HEK293 (cell line): ENCODE measurements around the gene HMX1.

ENCODE experiments used
- CTCF ChIA-PET: fragments of 350-600 bp; formaldehyde crosslinking; extraction: SDS; loops from one replicate; lab custom pipeline; 2021; ENCODE audit warnings: antibody characterized with exemption; lab: Yijun Ruan, JAX
- POLR2A ChIA-PET: fragments of 300-600 bp; formaldehyde crosslinking; extraction: SDS; loops from one replicate; lab custom pipeline; 2020; ENCODE audit warnings: antibody characterized with exemption, inconsistent platforms; lab: Yijun Ruan, JAX
- H3K27ac ChIP-seq: fragments of 200-500 bp; sonication (Bioruptor generic); 2 replicates; pipeline ENCODE4 v1.5.1; 2014; ENCODE audit warnings: low read depth, low read length, control low read depth, inconsistent platforms; ENCODE audit errors: extremely low read depth
- H3K36me3 ChIP-seq, 2 experiments: fragments of 200-500 bp in 1 of 2; sonication (Bioruptor generic) in 1 of 2; 1 replicate in 1 of 2; 2 replicates in 1 of 2; pipeline ENCODE4 v1.5.1; 2014 to 2017; ENCODE audit warnings: inconsistent platforms in 2 of 2, low read length in 2 of 2; ENCODE audit not compliant: control insufficient read depth in 2 of 2, insufficient read depth in 1 of 2
- H3K4me1 ChIP-seq: fragments of 200-500 bp; sonication (Bioruptor generic); 2 replicates; pipeline ENCODE4 v1.5.1; 2014; ENCODE audit warnings: mild to moderate bottlenecking, low read length, inconsistent platforms; ENCODE audit not compliant: control insufficient read depth, insufficient read depth
- H3K4me3 ChIP-seq: 2 replicates; pipeline ENCODE4 v1.5.1; 2011; ENCODE audit warnings: low read depth, mild to moderate bottlenecking, control low read depth, low read length, moderate library complexity
- H3K9me3 ChIP-seq: fragments of 200-500 bp; sonication (Bioruptor generic); 2 replicates; pipeline ENCODE4 v1.5.1; 2014; ENCODE audit warnings: low read depth, low read length, inconsistent platforms; ENCODE audit not compliant: control insufficient read depth, insufficient read depth
- GLIS2 ChIP-seq: fragments of 450-650 bp; formaldehyde crosslinking; IDR thresholded peaks from 2 replicates; pipeline ENCODE4 v1.5.1; 2016; ENCODE audit warnings: missing biosample characterization, missing genetic modification characterization
- KLF8 ChIP-seq: fragments of 450-650 bp; formaldehyde crosslinking; IDR thresholded peaks from 2 replicates; pipeline ENCODE4 v1.5.1; 2016; ENCODE audit warnings: missing biosample characterization, missing genetic modification characterization
- MZF1 ChIP-seq: fragments of 450-650 bp; formaldehyde crosslinking; IDR thresholded peaks from 2 replicates; pipeline ENCODE4 v1.5.1; 2017; ENCODE audit warnings: missing biosample characterization, missing genetic modification characterization, borderline replicate concordance
- PRDM1 ChIP-seq: fragments of 450-650 bp; formaldehyde crosslinking; IDR thresholded peaks from 2 replicates; pipeline ENCODE4; 2016; ENCODE audit warnings: missing biosample characterization, missing genetic modification characterization
- PRDM2 ChIP-seq: fragments of 450-650 bp; formaldehyde crosslinking; IDR thresholded peaks from 2 replicates; pipeline ENCODE4 v1.5.1; 2016; ENCODE audit warnings: missing biosample characterization, missing genetic modification characterization, borderline replicate concordance
- SCRT1 ChIP-seq: fragments of 450-650 bp; formaldehyde crosslinking; IDR thresholded peaks from 2 replicates; pipeline ENCODE4 v1.5.1; 2016; ENCODE audit warnings: missing biosample characterization, missing genetic modification characterization, borderline replicate concordance
- WT1 ChIP-seq: fragments of 450-650 bp; formaldehyde crosslinking; IDR thresholded peaks from 2 replicates; pipeline ENCODE4 v1.5.1; 2016; ENCODE audit warnings: missing biosample characterization, missing genetic modification characterization
- ZBTB1 ChIP-seq: fragments of 450-650 bp; formaldehyde crosslinking; IDR thresholded peaks from 2 replicates; pipeline ENCODE4 v1.5.1; 2016; ENCODE audit warnings: missing biosample characterization, missing genetic modification characterization
- ZFHX2 ChIP-seq: fragments of 450-650 bp; formaldehyde crosslinking; conservative IDR thresholded peaks from 2 replicates; pipeline ENCODE4 v1.5.1; 2016; ENCODE audit warnings: missing biosample characterization, missing genetic modification characterization
- ZNF138 ChIP-seq: fragments of 450-650 bp; formaldehyde crosslinking; IDR thresholded peaks from 2 replicates; pipeline ENCODE4 v1.5.1; 2016; ENCODE audit warnings: missing biosample characterization, missing genetic modification characterization, borderline replicate concordance
- ZNF239 ChIP-seq: fragments of 450-650 bp; formaldehyde crosslinking; IDR thresholded peaks from 2 replicates; pipeline ENCODE4 v1.5.1; 2016; ENCODE audit warnings: missing biosample characterization, missing genetic modification characterization
- ZNF280C ChIP-seq: fragments of 450-650 bp; formaldehyde crosslinking; IDR thresholded peaks from 2 replicates; pipeline ENCODE4 v1.5.1; 2016; ENCODE audit warnings: missing biosample characterization, missing genetic modification characterization
- ZNF324 ChIP-seq: fragments of 450-650 bp; formaldehyde crosslinking; IDR thresholded peaks from 2 replicates; pipeline ENCODE4 v1.5.1; 2016; ENCODE audit warnings: missing biosample characterization, missing genetic modification characterization
- ZNF514 ChIP-seq: fragments of 450-650 bp; formaldehyde crosslinking; IDR thresholded peaks from 2 replicates; pipeline ENCODE4 v1.5.1; 2016; ENCODE audit warnings: missing biosample characterization, missing genetic modification characterization
- ZNF518A ChIP-seq: fragments of 450-650 bp; formaldehyde crosslinking; conservative IDR thresholded peaks from 2 replicates; pipeline ENCODE4 v1.5.1; 2016; ENCODE audit warnings: low read depth, missing biosample characterization, missing genetic modification characterization
- ZNF558 ChIP-seq: fragments of 450-650 bp; formaldehyde crosslinking; IDR thresholded peaks from 2 replicates; pipeline ENCODE4 v1.5.1; 2016; ENCODE audit warnings: missing biosample characterization, missing genetic modification characterization
- ZNF624 ChIP-seq: fragments of 450-650 bp; formaldehyde crosslinking; IDR thresholded peaks from 2 replicates; pipeline ENCODE4 v1.5.1; 2017; ENCODE audit warnings: missing biosample characterization, missing genetic modification characterization
- ZNF670 ChIP-seq: fragments of 450-650 bp; formaldehyde crosslinking; IDR thresholded peaks from 2 replicates; pipeline ENCODE4 v1.5.1; 2016; ENCODE audit warnings: missing biosample characterization, missing genetic modification characterization, low read depth
- ZNF707 ChIP-seq: fragments of 450-650 bp; formaldehyde crosslinking; IDR thresholded peaks from 2 replicates; pipeline ENCODE4 v1.5.1; 2016; ENCODE audit warnings: missing biosample characterization, missing genetic modification characterization

HMX1 gene

GRCh38 chr4:8860892-8861575 lies 10.6 kb downstream of the HMX1 start (continued):
- TF ChIP-seq SCRT1 (tag by site-specific recombination) (no peak), ZNF514 (tag by site-specific recombination) (no peak), KLF8 (0 out of 2 replicates have a peak, but pooled peaks have one; percentile 25), ZFHX2 (tag by site-specific recombination) (no peak)
- TF ChIP-seq, all 188 proteins: peak for 11

GRCh38 chr4:8860096-8860891 lies 11.3 kb downstream of the HMX1 start:
- no peaks in the 10 kb centered on the region for H3K9me3 ChIP-seq
- ChIA-PET CTCF (interaction anchor here (0.8 kb wide), 1 partner anchor 25 kb away, joined by 3 read pairs; no protein-coding TSS in a partner anchor), POLR2A (no interaction called here)

GRCh38 chr4:8859550-8860095 lies 12.0 kb downstream of the HMX1 start:
- H3K4me3 ChIP-seq: no peak overlapping the region
- CTCF ChIA-PET: interaction anchor here (0.7 to 0.8 kb wide), 2 partner anchors 25 to 217 kb away, joined by 3 read pairs; no protein-coding TSS in a partner anchor
- no peak overlapping the region for H3K27ac ChIP-seq
- H3K9me3 ChIP-seq: no peaks in the 10 kb centered on the region
- no peaks in the 10 kb centered on the region for H3K36me3 ChIP-seq
- H3K4me1 ChIP-seq: no peaks in the 10 kb centered on the region
- POLR2A ChIA-PET: no interaction called here
- TF ChIP-seq ZNF324 (tag by site-specific recombination): no peak
- no peak for TF ChIP-seq ZNF558 (tag by site-specific recombination)
- no peak for TF ChIP-seq ZNF624
- no peak for TF ChIP-seq PRDM2 (tag by site-specific recombination)
- no peak for TF ChIP-seq GLIS2
- TF ChIP-seq ZNF138 (tag by site-specific recombination): no peak
- no peak for TF ChIP-seq ZNF670 (tag by site-specific recombination)
- TF ChIP-seq MZF1: no peak
- no peak for TF ChIP-seq ZNF280C
- TF ChIP-seq ZNF518A (tag by site-specific recombination): no peak
- TF ChIP-seq ZNF707: no peak
- TF ChIP-seq ZNF239 (tag by site-specific recombination): no peak

More at GRCh38 chr4:8860096-8860891, 11.3 kb downstream of the HMX1 start:
- Histone ChIP-seq H3K4me1 (no peaks in the 10 kb centered on the region), H3K36me3 (peaks cover 0 to 3% of the 10 kb centered on the region in 2 experiments; a peak in 1 of 3 replicates), H3K27ac (no peak overlapping the region), H3K4me3 (peak overlapping the region; percentile 19)
- TF ChIP-seq PRDM1: no peak
- TF ChIP-seq ZNF624: no peak
- no peak for TF ChIP-seq ZBTB1
- peak; percentile 42; the same call in 1 of the 2 replicates for TF ChIP-seq WT1 (tag by site-specific recombination)
